Mesenchymal stem cell (in vitro differentiated cells and primary cell): Measurements from ENCODE around the gene ACOT11.
"Not testable (repeated sequence)": the region's sequence is repeated elsewhere in the genome, so short reads cannot be mapped to it uniquely, and the experiment has no call there.

Experiments
- DNase-seq: peaks from one replicate; pipeline ENCODE4 v3.0.0-alpha.2; 2013
- H2AFZ ChIP-seq: one replicate; pipeline ENCODE4 v1.6.1; 2013; ENCODE audit warnings: low read depth, mild to moderate bottlenecking, control low read depth, inconsistent platforms, low read length, moderate library complexity
- H2AK5ac ChIP-seq: 2 replicates; pipeline ENCODE4 v1.6.1; 2013; ENCODE audit warnings: low read length, moderate library complexity, mild to moderate bottlenecking, inconsistent platforms; ENCODE audit not compliant: severe bottlenecking
- H2BK120ac ChIP-seq: one replicate; pipeline ENCODE4 v1.6.1; 2013; ENCODE audit warnings: low read depth, mild to moderate bottlenecking, inconsistent platforms, low read length, moderate library complexity
- H2BK12ac ChIP-seq, 2 experiments: one replicate each; pipeline ENCODE4 v1.6.1; 2013; ENCODE audit warnings: inconsistent platforms in 2 of 2, low read length in 2 of 2, mild to moderate bottlenecking in 2 of 2, moderate library complexity in 2 of 2, control low read depth in 1 of 2
- H2BK15ac ChIP-seq: one replicate; pipeline ENCODE4 v1.6.1; 2013; ENCODE audit warnings: mild to moderate bottlenecking, low read depth, inconsistent platforms; ENCODE audit not compliant: poor library complexity, severe bottlenecking
- H2BK5ac ChIP-seq: 2 replicates; pipeline ENCODE4 v1.6.1; 2013; ENCODE audit warnings: low read depth, mild to moderate bottlenecking, low read length, control low read depth, inconsistent platforms; ENCODE audit not compliant: poor library complexity, severe bottlenecking
- H3K14ac ChIP-seq, 2 experiments: one replicate each; pipeline ENCODE4 v1.6.1; 2013; ENCODE audit warnings: inconsistent platforms in 2 of 2, low read length in 2 of 2, control low read depth in 1 of 2, mild to moderate bottlenecking in 1 of 2, moderate library complexity in 1 of 2
- H3K18ac ChIP-seq, 2 experiments: one replicate each; pipeline ENCODE4 v1.6.1; 2013; ENCODE audit warnings: inconsistent platforms in 2 of 2, low read length in 2 of 2, control low read depth in 1 of 2, low read depth in 1 of 2, mild to moderate bottlenecking in 1 of 2
- H3K23ac ChIP-seq, 2 experiments: one replicate each; pipeline ENCODE4 v1.6.1; 2013; ENCODE audit warnings: inconsistent platforms in 2 of 2, low read length in 2 of 2, mild to moderate bottlenecking in 2 of 2, moderate library complexity in 2 of 2, control low read depth in 1 of 2
- H3K27ac ChIP-seq: 2 replicates; pipeline ENCODE4 v1.5.1; 2013; ENCODE audit warnings: mild to moderate bottlenecking, moderate library complexity, low read length, control low read depth, inconsistent platforms; ENCODE audit not compliant: poor library complexity, severe bottlenecking
- H3K27me3 ChIP-seq, 2 experiments: 2 replicates each; pipeline versions ENCODE4 v1.6.1 to v1.7.0; 2013; ENCODE audit warnings: low read length in 2 of 2, mild to moderate bottlenecking in 2 of 2, moderate library complexity in 2 of 2, control low read depth in 1 of 2, inconsistent platforms in 1 of 2; ENCODE audit not compliant: control insufficient read depth in 1 of 2, insufficient read depth in 1 of 2
- H3K36me3 ChIP-seq, 2 experiments: 2 replicates each; pipeline versions ENCODE4 v1.6.1 to v1.7.0; 2013; ENCODE audit warnings: low read length in 2 of 2, control low read depth in 1 of 2, inconsistent platforms in 1 of 2, low read depth in 1 of 2, mild to moderate bottlenecking in 1 of 2; ENCODE audit not compliant: insufficient read depth in 2 of 2, control insufficient read depth in 1 of 2
- H3K4ac ChIP-seq, 2 experiments: one replicate each; pipeline ENCODE4 v1.6.1; 2013; ENCODE audit warnings: inconsistent platforms in 2 of 2, low read length in 2 of 2, mild to moderate bottlenecking in 2 of 2, moderate library complexity in 2 of 2, control low read depth in 1 of 2, low read depth in 1 of 2
- H3K4me1 ChIP-seq: 2 replicates; pipeline ENCODE4 v1.6.1; 2013; ENCODE audit warnings: low read depth, low read length, control low read depth; ENCODE audit not compliant: control insufficient read depth, insufficient read depth
- H3K4me2 ChIP-seq: 2 replicates; pipeline ENCODE4 v1.6.1; 2013; ENCODE audit warnings: low read length, mild to moderate bottlenecking, inconsistent platforms; ENCODE audit not compliant: poor library complexity, severe bottlenecking
- H3K4me3 ChIP-seq, 2 experiments: 2 replicates each; pipeline versions ENCODE4 v1.5.1 to v1.7.0; 2013; ENCODE audit warnings: low read length in 2 of 2, mild to moderate bottlenecking in 2 of 2, control low read depth in 1 of 2, low read depth in 1 of 2; ENCODE audit not compliant: insufficient read depth in 1 of 2
- H3K79me1 ChIP-seq: replicated peaks from 2 replicates; pipeline ENCODE4 v1.6.1; 2013; ENCODE audit warnings: mild to moderate bottlenecking, control low read depth, low read length, inconsistent platforms; ENCODE audit not compliant: poor library complexity, severe bottlenecking
- H3K9ac ChIP-seq: 2 replicates; pipeline ENCODE4 v1.7.0; 2013; ENCODE audit warnings: mild to moderate bottlenecking, low read length, moderate library complexity
- H3K9me3 ChIP-seq: 2 replicates; pipeline ENCODE4 v1.7.0; 2013; ENCODE audit warnings: mild to moderate bottlenecking, low read length; ENCODE audit not compliant: control insufficient read depth
- H4K8ac ChIP-seq: one replicate; pipeline ENCODE4 v1.6.1; 2013; ENCODE audit warnings: inconsistent platforms, mild to moderate bottlenecking, low read length, moderate library complexity
- H4K91ac ChIP-seq: one replicate; pipeline ENCODE4 v1.6.1; 2013; ENCODE audit warnings: mild to moderate bottlenecking, low read length, inconsistent platforms
- WGBS: methylation state at CpG from one replicate; pipeline ENCODE4 v1.1.7; 2013; ENCODE audit warnings: mixed read lengths; 5-methylcytosine and 5-hydroxymethylcytosine counted together

Gene ACOT11

GRCh38 chr1:54520631-54521321 lies 27.3 kb upstream of the ACOT11 start:
- Histone ChIP-seq H3K36me3 (no peaks in the 10 kb centered on the region), H4K8ac (no peak overlapping the region), H3K4ac (no peak overlapping the region), H2AFZ (no peak overlapping the region), H3K23ac (no peak overlapping the region), H2BK120ac (no peak overlapping the region), H3K4me1 (peaks cover 5% of the 10 kb centered on the region), H4K91ac (no peak overlapping the region), H3K14ac (no peak overlapping the region), H2BK12ac (no peak overlapping the region), H3K9me3 (no peaks in the 10 kb centered on the region), H2BK5ac (no peak overlapping the region), H3K79me1 (no peaks in the 10 kb centered on the region), H3K27ac (no peak overlapping the region), H3K4me3 (no peak overlapping the region), H3K4me2 (no peak overlapping the region), H2BK15ac (no peak overlapping the region), H3K18ac (no peak overlapping the region), H3K9ac (no peak overlapping the region), H3K27me3 (peaks cover 3 to 19% of the 10 kb centered on the region in 2 experiments), H2AK5ac (no peak overlapping the region)
- whole genome bisulfite sequencing, result no CpG with 5 or more reads among the region's 9 CpGs
- no peak for DNase-seq

GRCh38 chr1:54526565-54526964 lies 21.5 kb upstream of the ACOT11 start:
- H3K4ac ChIP-seq, H3K9me3 ChIP-seq, H3K14ac ChIP-seq, H3K27ac ChIP-seq, H4K91ac ChIP-seq, H2BK120ac ChIP-seq, H2AK5ac ChIP-seq, H4K8ac ChIP-seq, H3K36me3 ChIP-seq, H3K4me3 ChIP-seq, H2BK15ac ChIP-seq, H2AFZ ChIP-seq, H2BK5ac ChIP-seq, H3K4me1 ChIP-seq, H3K4me2 ChIP-seq, H3K79me1 ChIP-seq, DNase-seq, H3K23ac ChIP-seq, H3K27me3 ChIP-seq, H3K9ac ChIP-seq, H3K18ac ChIP-seq, H2BK12ac ChIP-seq: not testable (repeated sequence)
- 78% methylated on average over 3 of the region's 3 CpGs for WGBS

GRCh38 chr1:54528613-54529012 lies 19.4 kb upstream of the ACOT11 start:
- no peak overlapping the region for H2AFZ ChIP-seq
- no peak overlapping the region for H3K9ac ChIP-seq
- no peak overlapping the region for H2BK15ac ChIP-seq
- H3K79me1 ChIP-seq, result no peaks in the 10 kb centered on the region
- H2AK5ac ChIP-seq, result no peak overlapping the region
- H3K18ac ChIP-seq, result no peak overlapping the region
- H3K4ac ChIP-seq, result no peak overlapping the region
- no peaks in the 10 kb centered on the region for H3K9me3 ChIP-seq
- H2BK120ac ChIP-seq, result no peak overlapping the region
- WGBS, result 92% methylated on average over 1 of the region's 1 CpG
- H3K4me1 ChIP-seq, result no peaks in the 10 kb centered on the region
- H4K8ac ChIP-seq, result no peak overlapping the region
- H3K27me3 ChIP-seq, result peaks cover 6 to 8% of the 10 kb centered on the region in 2 experiments
- H3K4me2 ChIP-seq, result no peak overlapping the region
- no peak overlapping the region for H2BK5ac ChIP-seq
- H3K4me3 ChIP-seq, result no peak overlapping the region
- no peak for DNase-seq
- H3K36me3 ChIP-seq, result no peaks in the 10 kb centered on the region
- no peak overlapping the region for H3K23ac ChIP-seq
- H3K14ac ChIP-seq, result no peak overlapping the region
- no peak overlapping the region for H2BK12ac ChIP-seq
- H4K91ac ChIP-seq, result no peak overlapping the region
- no peak overlapping the region for H3K27ac ChIP-seq

GRCh38 chr1:54532033-54532432 lies 16.0 kb upstream of the ACOT11 start:
- Histone ChIP-seq H3K4ac (no peak overlapping the region), H3K27me3 (peaks cover 8 to 10% of the 10 kb centered on the region in 2 experiments), H3K23ac (no peak overlapping the region), H3K79me1 (no peaks in the 10 kb centered on the region), H4K91ac (no peak overlapping the region), H2BK15ac (no peak overlapping the region), H3K36me3 (no peaks in the 10 kb centered on the region), H3K14ac (no peak overlapping the region), H3K27ac (no peak overlapping the region), H2BK120ac (no peak overlapping the region), H3K18ac (no peak overlapping the region), H2BK5ac (no peak overlapping the region), H3K4me1 (no peaks in the 10 kb centered on the region), H2AK5ac (no peak overlapping the region), H3K4me3 (no peak overlapping the region), H3K4me2 (no peak overlapping the region), H2BK12ac (no peak overlapping the region), H3K9me3 (no peaks in the 10 kb centered on the region), H2AFZ (no peak overlapping the region), H3K9ac (no peak overlapping the region), H4K8ac (no peak overlapping the region)
- 100% methylated on average over 2 of the region's 2 CpGs for WGBS
- no peak for DNase-seq
